Measurements from ENCODE around the gene OPA3. TPM values are rescaled to one million over a fixed set of nuclear protein-coding genes. Genes with fewer than 3 reads are reported as not detected.

The OPA3 gene
- total and polyA plus RNA-seq, 9 donors: 3.2 to 8.6 (median 7.1) TPM

- Histone ChIP-seq H3K36me3 (ENCODE audit: control insufficient read depth, insufficient read depth, low read length) (peaks cover 5% of the 10 kb centered on the region), H3K27me3 (ENCODE audit: control insufficient read depth, insufficient read depth, low read length) (no peaks in the 10 kb centered on the region), H3K4me3 (ENCODE audit: low read length) (no peak overlapping the region), H3K9me3 (replicated peaks; ENCODE audit: control insufficient read depth, low read depth, low read length) (no peaks in the 10 kb centered on the region), H3K4me1 (ENCODE audit: control insufficient read depth, insufficient read depth, low read length) (peaks cover 11% of the 10 kb centered on the region), H3K27ac (ENCODE audit: low read length) (no peak overlapping the region)
- 92% methylated on average over 3 of the region's 5 CpGs for WGBS (ENCODE audit: insufficient coverage)
- DNase-seq: no peak
These were observed 101.6 kb downstream of the OPA3 start for GRCh38 chr19:45483033-45483432.

GRCh38 chr19:45478454-45479238 lies 106.0 kb downstream of the OPA3 start:
- peak overlapping the region; percentile 98 for H3K27ac ChIP-seq (ENCODE audit: low read length)
- WGBS (ENCODE audit: insufficient coverage): 0% methylated on average over 27 of the region's 39 CpGs

GRCh38 chr19:45477713-45478453 lies 106.7 kb downstream of the OPA3 start:
- WGBS (ENCODE audit: insufficient coverage): 11% methylated on average over 6 of the region's 12 CpGs
- peaks cover under 1% of the 10 kb centered on the region for H3K36me3 ChIP-seq (ENCODE audit: control insufficient read depth, insufficient read depth, low read length)
- peaks cover 41% of the 10 kb centered on the region for H3K27me3 ChIP-seq (ENCODE audit: control insufficient read depth, insufficient read depth, low read length)
- H3K27ac ChIP-seq (ENCODE audit: low read length): peak overlapping the region; percentile 98
- H3K9me3 ChIP-seq (replicated peaks; ENCODE audit: control insufficient read depth, low read depth, low read length): no peaks in the 10 kb centered on the region
- H3K4me1 ChIP-seq (ENCODE audit: control insufficient read depth, insufficient read depth, low read length): peaks cover 24% of the 10 kb centered on the region
- peak; percentile 67 for DNase-seq
- H3K4me3 ChIP-seq (ENCODE audit: low read length): peak overlapping the region; percentile 58

More at GRCh38 chr19:45478454-45479238, 106.0 kb downstream of the OPA3 start:
- Histone ChIP-seq H3K4me3 (ENCODE audit: low read length) (peak overlapping the region; percentile 58), H3K36me3 (ENCODE audit: control insufficient read depth, insufficient read depth, low read length) (no peaks in the 10 kb centered on the region), H3K9me3 (replicated peaks; ENCODE audit: control insufficient read depth, low read depth, low read length) (no peaks in the 10 kb centered on the region), H3K4me1 (ENCODE audit: control insufficient read depth, insufficient read depth, low read length) (peaks cover 23% of the 10 kb centered on the region), H3K27me3 (ENCODE audit: control insufficient read depth, insufficient read depth, low read length) (peaks cover 34% of the 10 kb centered on the region)
- peak; percentile 93 for DNase-seq

Other genes with a start within 250 kb of the OPA3 start
- gene KLC3, start 244.1 kb downstream of the OPA3 start, total RNA-seq: 0.09 TPM
- 1 to 10 TPM in 1 of 8 donors, under 1 TPM in 6, not detected in 1; 0.14 to 5.9 (median 0.28) TPM for gene KLC3, start 244.1 kb downstream of the OPA3 start, polyA plus RNA-seq (ENCODE audit: insufficient read depth in 1 of 8, insufficient read length in 8 of 8, low replicate concordance in 1 of 8)
- 6.6 TPM for gene ERCC2, start 214.2 kb downstream of the OPA3 start, total RNA-seq
- gene ERCC2, start 214.2 kb downstream of the OPA3 start, polyA plus RNA-seq (ENCODE audit: insufficient read depth in 1 of 8, insufficient read length in 8 of 8, low replicate concordance in 1 of 8): 10 to 100 TPM; 13.5 to 19.9 (median 15.3) TPM
- gene PPP1R13L, start 179.7 kb downstream of the OPA3 start, total RNA-seq: 1.7 TPM
- 1 to 10 TPM; 2.7 to 8.4 (median 3.5) TPM for gene PPP1R13L, start 179.7 kb downstream of the OPA3 start, polyA plus RNA-seq (ENCODE audit: insufficient read depth in 1 of 8, insufficient read length in 8 of 8, low replicate concordance in 1 of 8)
- 7.7 TPM for gene POLR1G, start 178.2 kb downstream of the OPA3 start, total RNA-seq
- 1 to 10 TPM; 4.4 to 8.9 (median 6.2) TPM for gene POLR1G, start 178.2 kb downstream of the OPA3 start, polyA plus RNA-seq (ENCODE audit: insufficient read depth in 1 of 8, insufficient read length in 8 of 8, low replicate concordance in 1 of 8)
- gene ERCC1, start 160.9 kb downstream of the OPA3 start, total RNA-seq: 98.8 TPM
- gene ERCC1, start 160.9 kb downstream of the OPA3 start, polyA plus RNA-seq (ENCODE audit: insufficient read depth in 1 of 8, insufficient read length in 8 of 8, low replicate concordance in 1 of 8): 100 to 1,000 TPM in 2 of 8 donors, 10 to 100 TPM in 6; 81.8 to 110 (median 88.0) TPM
- 54.9 TPM for gene FOSB, start 116.8 kb downstream of the OPA3 start, total RNA-seq
- 100 to 1,000 TPM in 3 of 8 donors, 10 to 100 TPM in 5; 16.7 to 194 (median 67.1) TPM for gene FOSB, start 116.8 kb downstream of the OPA3 start, polyA plus RNA-seq (ENCODE audit: insufficient read depth in 1 of 8, insufficient read length in 8 of 8, low replicate concordance in 1 of 8)
- 42.4 TPM for gene RTN2, start 87.8 kb downstream of the OPA3 start, total RNA-seq
- gene RTN2, start 87.8 kb downstream of the OPA3 start, polyA plus RNA-seq (ENCODE audit: insufficient read depth in 1 of 8, insufficient read length in 8 of 8, low replicate concordance in 1 of 8): 100 to 1,000 TPM in 6 of 8 donors, 10 to 100 TPM in 2; 80.0 to 148 (median 126) TPM
- gene PPM1N, start 86.4 kb downstream of the OPA3 start, total RNA-seq: 0.18 TPM
- gene PPM1N, start 86.4 kb downstream of the OPA3 start, polyA plus RNA-seq (ENCODE audit: insufficient read depth in 1 of 8, insufficient read length in 8 of 8, low replicate concordance in 1 of 8): under 1 TPM; 0.24 to 0.97 (median 0.61) TPM
- 37.4 TPM for gene VASP, start 77.3 kb downstream of the OPA3 start, total RNA-seq
- 10 to 100 TPM; 48.9 to 59.4 (median 53.3) TPM for gene VASP, start 77.3 kb downstream of the OPA3 start, polyA plus RNA-seq (ENCODE audit: insufficient read depth in 1 of 8, insufficient read length in 8 of 8, low replicate concordance in 1 of 8)
- gene GPR4, start 17.4 kb upstream of the OPA3 start, total RNA-seq: 0.44 TPM
- gene GPR4, start 17.4 kb upstream of the OPA3 start, polyA plus RNA-seq (ENCODE audit: insufficient read depth in 1 of 8, insufficient read length in 8 of 8, low replicate concordance in 1 of 8): 1 to 10 TPM; 1.5 to 3.2 (median 2.2) TPM
- gene EML2, start 54.6 kb upstream of the OPA3 start, total RNA-seq: 8.2 TPM
- gene EML2, start 54.6 kb upstream of the OPA3 start, polyA plus RNA-seq (ENCODE audit: insufficient read depth in 1 of 8, insufficient read length in 8 of 8, low replicate concordance in 1 of 8): 10 to 100 TPM in 5 of 8 donors, 1 to 10 TPM in 3; 7.9 to 13.2 (median 11.2) TPM
- 0.09 TPM for gene GIPR, start 83.4 kb upstream of the OPA3 start, total RNA-seq
- gene GIPR, start 83.4 kb upstream of the OPA3 start, polyA plus RNA-seq (ENCODE audit: insufficient read depth in 1 of 8, insufficient read length in 8 of 8, low replicate concordance in 1 of 8): 1 to 10 TPM in 1 of 8 donors, under 1 TPM in 6, not detected in 1; 0.04 to 1.8 (median 0.32) TPM
- gene SNRPD2, start 107.2 kb upstream of the OPA3 start, total RNA-seq: 446 TPM
- 100 to 1,000 TPM; 253 to 349 (median 288) TPM for gene SNRPD2, start 107.2 kb upstream of the OPA3 start, polyA plus RNA-seq (ENCODE audit: insufficient read depth in 1 of 8, insufficient read length in 8 of 8, low replicate concordance in 1 of 8)
- gene QPCTL, start 107.9 kb upstream of the OPA3 start, total RNA-seq: 2.2 TPM
- 1 to 10 TPM; 2.8 to 6.8 (median 3.9) TPM for gene QPCTL, start 107.9 kb upstream of the OPA3 start, polyA plus RNA-seq (ENCODE audit: insufficient read depth in 1 of 8, insufficient read length in 8 of 8, low replicate concordance in 1 of 8)
- gene FBXO46, start 146.1 kb upstream of the OPA3 start, total RNA-seq: 7.3 TPM
- 10 to 100 TPM in 6 of 8 donors, 1 to 10 TPM in 2; 7.5 to 16.1 (median 12.7) TPM for gene FBXO46, start 146.1 kb upstream of the OPA3 start, polyA plus RNA-seq (ENCODE audit: insufficient read depth in 1 of 8, insufficient read length in 8 of 8, low replicate concordance in 1 of 8)
- not detected for gene MEIOSIN, start 148.6 kb upstream of the OPA3 start, total RNA-seq
- gene MEIOSIN, start 148.6 kb upstream of the OPA3 start, polyA plus RNA-seq (ENCODE audit: insufficient read depth in 1 of 8, insufficient read length in 8 of 8, low replicate concordance in 1 of 8): under 1 TPM in 1 of 8 donors, not detected in 7; 0.04 TPM
- 14.9 TPM for gene SIX5, start 184.4 kb upstream of the OPA3 start, total RNA-seq
- gene SIX5, start 184.4 kb upstream of the OPA3 start, polyA plus RNA-seq (ENCODE audit: insufficient read depth in 1 of 8, insufficient read length in 8 of 8, low replicate concordance in 1 of 8): 10 to 100 TPM; 16.7 to 31.9 (median 25.3) TPM
- 158 TPM for gene DMPK, start 197.7 kb upstream of the OPA3 start, total RNA-seq
- gene DMPK, start 197.7 kb upstream of the OPA3 start, polyA plus RNA-seq (ENCODE audit: insufficient read depth in 1 of 8, insufficient read length in 8 of 8, low replicate concordance in 1 of 8): 100 to 1,000 TPM; 236 to 390 (median 333) TPM
- gene DMWD, start 208.0 kb upstream of the OPA3 start, total RNA-seq: 29.1 TPM
- gene DMWD, start 208.0 kb upstream of the OPA3 start, polyA plus RNA-seq (ENCODE audit: insufficient read depth in 1 of 8, insufficient read length in 8 of 8, low replicate concordance in 1 of 8): 10 to 100 TPM; 32.6 to 57.1 (median 45.0) TPM
- 0.09 TPM for gene RSPH6A, start 230.5 kb upstream of the OPA3 start, total RNA-seq
- gene RSPH6A, start 230.5 kb upstream of the OPA3 start, polyA plus RNA-seq (ENCODE audit: insufficient read depth in 1 of 8, insufficient read length in 8 of 8, low replicate concordance in 1 of 8): under 1 TPM in 2 of 8 donors, not detected in 6; 0.05 to 0.11 TPM